DMS153 treated with DMSO at 0.1 percent for 48 hours (cell line): ENCODE measurements around the gene OR2AT4.
"Not testable (repeated sequence)": the region's sequence is repeated elsewhere in the genome, so short reads cannot be mapped to it uniquely, and the experiment has no call there.

Source experiments
- DNase-seq: peaks from one replicate; lab custom pipeline; 2025; ENCODE audit not compliant: unreplicated experiment; lab: John Stamatoyannopoulos, UW

The OR2AT4 gene

DNA sequence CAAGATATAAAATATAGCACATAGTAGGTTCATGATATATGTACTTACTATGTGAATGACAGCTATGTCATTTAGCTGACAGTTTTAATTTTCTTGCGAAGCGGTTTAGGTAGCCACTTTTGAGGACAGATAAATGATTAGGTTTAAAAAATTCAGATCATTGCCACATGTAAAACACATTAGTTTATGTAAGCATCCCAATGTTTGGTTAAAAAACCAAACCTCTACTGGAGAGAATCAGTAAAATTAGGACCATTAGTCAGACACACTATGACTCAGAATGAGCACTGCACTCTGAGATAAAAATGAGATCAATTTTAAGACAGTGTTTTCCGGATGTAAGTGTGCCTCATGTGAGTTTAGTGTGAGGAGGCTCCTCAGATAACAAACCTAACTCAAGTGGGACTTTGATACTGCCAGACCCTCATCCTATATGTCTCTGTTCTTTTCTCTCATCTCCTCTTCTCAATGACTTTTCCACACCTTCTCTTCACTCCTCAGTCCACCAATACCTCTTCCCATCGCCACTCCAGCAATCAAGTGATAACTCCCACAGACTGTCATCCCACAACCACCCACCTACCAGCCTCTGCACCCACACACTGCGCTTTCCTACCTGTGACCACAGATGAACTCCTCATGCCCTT, 6.8 kb upstream of the OR2AT4 start:
- no peak for DNase-seq

DNA sequence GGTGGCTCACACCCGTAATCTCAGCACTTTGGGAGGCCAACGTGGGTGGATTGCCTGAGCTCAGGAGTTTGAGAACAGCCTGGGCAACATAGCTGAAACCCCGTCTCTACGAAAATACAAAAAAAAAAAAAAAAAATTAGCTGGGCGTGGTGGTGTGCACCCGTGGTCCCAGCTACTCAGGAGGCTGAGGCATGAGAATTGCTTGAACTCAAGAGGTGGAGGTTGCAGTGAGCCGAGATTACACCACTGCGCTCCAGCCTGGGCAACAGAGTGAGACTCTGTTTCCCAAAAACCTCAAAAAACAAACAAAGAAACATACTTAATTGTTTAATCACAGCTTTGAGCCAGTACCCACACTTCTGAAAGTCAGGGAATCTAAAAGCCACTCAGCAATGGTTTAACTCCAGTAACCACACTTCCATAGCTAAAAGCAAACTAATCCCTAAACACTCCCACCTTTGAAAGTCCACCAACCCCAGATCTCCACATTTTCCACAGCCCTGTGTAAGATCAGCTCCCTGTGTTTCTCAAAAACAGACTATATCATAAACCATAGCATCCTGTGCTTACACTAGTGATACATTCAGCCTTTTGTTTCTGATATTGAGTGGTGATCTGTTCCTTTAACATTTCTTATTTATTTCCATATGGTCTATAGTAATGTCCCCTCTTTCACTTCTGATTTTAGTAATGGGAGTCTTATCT, 4.9 kb upstream of the OR2AT4 start:
- no peak for DNase-seq

- DNase-seq = no peak
Observed at GRCh38 chr11:75100314-75100713, 3.6 kb upstream of the OR2AT4 start.

GRCh38 chr11:75099635-75100034, 3.0 kb upstream of the OR2AT4 start:
- no peak for DNase-seq

GRCh38 chr11:75098835-75099439, 2.3 kb upstream of the OR2AT4 start:
- DNase-seq = not testable (repeated sequence)

- DNase-seq = not testable (repeated sequence)
Observed at GRCh38 chr11:75098181-75098580, 1.5 kb upstream of the OR2AT4 start.

GRCh38 chr11:75097173-75097557, 489 bp upstream of the OR2AT4 start:
- no peak for DNase-seq

GRCh38 chr11:75094382-75094781, 2.3 kb downstream of the OR2AT4 start:
- DNase-seq = not testable (repeated sequence)

DNA sequence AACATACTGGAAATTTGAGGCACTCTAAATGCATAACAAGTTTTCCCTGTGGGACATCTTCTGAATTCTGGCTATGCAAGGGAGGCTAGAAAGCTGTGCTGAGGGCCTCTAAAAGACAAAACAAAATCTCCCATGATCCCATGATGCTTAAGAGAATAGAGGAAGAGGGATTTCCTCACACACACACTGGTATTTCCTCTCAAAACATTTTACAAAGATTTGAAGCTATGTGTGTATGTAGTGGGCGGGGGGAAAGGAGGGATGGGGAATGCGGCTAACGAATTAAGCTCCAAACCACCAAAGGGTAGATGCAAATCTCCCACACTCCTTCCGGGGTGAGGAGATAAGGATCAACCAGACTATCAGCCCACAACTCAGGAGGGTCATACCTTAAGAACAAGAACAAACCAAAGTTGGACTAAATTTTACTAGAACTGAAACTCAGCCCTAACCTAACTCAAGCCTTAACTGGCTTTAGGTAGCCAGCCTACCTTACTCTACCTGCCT, 6.0 kb downstream of the OR2AT4 start:
- DNase-seq = no peak

DNA sequence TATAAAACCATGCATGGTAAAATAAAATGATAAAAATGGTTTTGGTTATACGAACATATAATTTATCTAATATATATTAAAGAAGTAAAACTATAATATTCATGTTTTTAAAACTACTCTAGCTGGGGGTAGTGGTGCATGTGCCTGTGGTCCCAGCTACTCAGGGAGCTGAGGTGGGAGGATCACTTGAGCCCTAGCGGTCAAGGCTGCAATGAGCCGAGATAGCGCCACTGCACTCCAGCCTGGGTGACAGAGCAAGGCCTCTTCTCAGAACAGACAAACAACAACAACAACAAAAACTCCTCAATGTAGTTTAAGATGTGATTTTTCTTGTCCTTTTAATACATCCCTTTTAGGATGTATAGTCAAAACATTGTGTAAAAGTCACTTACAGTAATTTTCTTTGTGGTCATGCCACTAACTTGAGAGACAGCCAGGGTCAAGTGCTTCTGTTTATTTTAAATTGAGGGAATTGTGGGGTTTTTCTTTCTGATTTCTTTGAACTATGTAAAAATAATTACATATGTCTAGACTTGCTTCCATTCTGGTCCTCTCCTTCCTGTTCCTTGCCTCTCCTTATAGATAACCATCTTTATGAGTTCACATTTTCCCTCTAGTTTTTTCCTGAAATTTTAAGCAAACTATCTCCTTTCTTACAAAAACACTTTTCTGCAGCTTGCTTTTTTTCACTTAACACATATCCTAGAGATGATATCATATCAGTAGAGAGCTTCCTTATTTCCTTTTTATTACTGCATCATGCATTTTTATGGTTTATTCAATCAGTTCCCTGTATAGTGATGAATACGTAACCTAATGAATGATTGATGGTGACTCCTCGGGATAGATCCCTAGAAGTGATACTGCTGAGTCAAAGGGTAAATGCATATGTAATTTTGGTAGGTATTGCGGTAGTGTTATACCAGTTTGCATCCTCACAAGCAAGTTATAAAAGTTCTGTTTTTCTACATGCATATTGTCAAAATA, 9.1 kb downstream of the OR2AT4 start:
- no peak for DNase-seq

DNA sequence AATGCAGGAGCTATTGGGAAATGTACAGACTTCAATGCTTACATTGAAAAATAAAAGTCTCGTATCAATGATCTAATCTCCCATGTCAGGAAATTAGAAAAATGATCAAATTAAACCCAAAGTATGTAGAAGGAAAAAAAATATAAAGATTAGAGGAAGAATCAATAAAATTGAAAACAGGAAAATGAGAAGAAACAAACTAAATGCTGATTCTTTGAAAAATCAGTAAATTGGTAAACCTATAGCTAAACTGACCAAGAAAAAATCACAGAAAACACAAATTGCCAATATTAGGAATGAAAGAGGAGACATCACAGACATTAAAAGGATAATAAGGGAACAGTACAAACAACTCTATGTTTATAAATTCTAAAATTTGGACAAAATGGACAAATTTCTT, 11.8 kb downstream of the OR2AT4 start:
- DNase-seq = no peak

- DNase-seq = no peak
Observed at GRCh38 chr11:75083217-75083605, 13.5 kb downstream of the OR2AT4 start.

DNA sequence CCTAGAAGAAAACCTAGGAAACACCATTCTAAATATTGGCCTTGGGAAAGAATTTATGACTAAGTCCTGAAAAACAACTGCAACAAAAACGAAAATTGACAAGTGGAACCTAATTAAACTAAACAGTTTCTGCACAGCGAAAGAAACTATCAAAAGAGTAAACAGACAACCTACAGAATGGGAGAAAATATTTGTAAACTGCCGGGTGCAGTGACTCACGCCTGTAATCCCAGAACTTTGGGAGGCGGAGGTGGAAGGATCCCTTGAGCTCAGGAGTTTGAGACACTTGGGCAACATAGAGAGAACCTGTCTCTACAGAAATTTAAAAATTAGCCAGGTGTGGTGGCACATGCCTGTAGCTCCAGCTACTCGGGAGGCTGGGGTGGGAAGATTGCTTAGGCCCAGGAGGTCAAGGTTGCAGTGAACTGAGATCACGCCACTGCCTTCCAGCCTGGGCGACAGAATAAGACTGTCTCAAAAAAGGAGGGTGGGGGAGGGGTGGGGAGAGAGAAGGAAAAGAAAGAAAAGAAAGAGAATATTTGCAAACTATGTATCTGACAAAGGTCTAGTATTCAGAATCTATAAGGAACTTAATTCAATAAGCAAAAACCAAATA, 14.0 kb downstream of the OR2AT4 start:
- DNase-seq = no peak

DNA sequence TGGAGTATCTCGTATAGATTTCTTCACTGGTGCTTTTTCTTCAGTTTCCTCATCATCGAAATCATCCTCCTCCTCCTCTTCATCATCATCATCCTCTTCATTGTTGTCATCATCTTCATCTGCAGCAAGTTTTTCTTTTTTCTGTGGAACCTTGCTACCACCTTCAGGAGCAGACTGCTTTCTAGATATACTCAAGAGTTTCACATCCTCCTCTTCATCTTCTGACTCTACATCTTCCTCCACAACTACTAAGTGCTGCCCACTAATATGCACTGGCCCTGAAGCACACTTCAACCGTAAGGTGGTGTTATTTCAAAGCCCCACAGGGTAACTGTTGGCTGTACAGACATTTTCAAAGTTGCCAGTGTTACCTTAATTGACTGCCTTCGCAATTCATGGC, 17.1 kb downstream of the OR2AT4 start:
- no peak for DNase-seq

DNA sequence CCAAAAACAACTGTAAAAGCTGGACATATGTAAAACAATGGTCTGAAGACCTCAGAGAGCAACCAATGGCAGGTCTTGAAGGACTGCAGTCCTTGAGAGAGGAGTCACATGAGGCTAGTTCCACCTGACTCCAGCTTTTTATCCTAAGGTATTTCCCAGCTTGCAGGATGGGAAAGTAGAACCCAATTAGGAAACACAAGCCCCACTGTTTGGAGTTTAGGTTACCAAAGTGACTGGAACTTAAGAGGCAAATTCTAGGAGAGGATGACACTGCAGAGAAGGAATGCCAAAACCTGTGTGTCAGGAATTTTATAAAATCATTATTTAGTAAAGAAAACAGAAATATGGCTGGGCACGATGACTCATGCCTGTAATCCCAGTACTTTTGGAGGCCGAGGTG, 18.4 kb downstream of the OR2AT4 start:
- DNase-seq = no peak

GRCh38 chr11:75077316-75077715, 19.4 kb downstream of the OR2AT4 start:
- no peak for DNase-seq

GRCh38 chr11:75076671-75077070, 20.0 kb downstream of the OR2AT4 start:
- no peak for DNase-seq

DNA sequence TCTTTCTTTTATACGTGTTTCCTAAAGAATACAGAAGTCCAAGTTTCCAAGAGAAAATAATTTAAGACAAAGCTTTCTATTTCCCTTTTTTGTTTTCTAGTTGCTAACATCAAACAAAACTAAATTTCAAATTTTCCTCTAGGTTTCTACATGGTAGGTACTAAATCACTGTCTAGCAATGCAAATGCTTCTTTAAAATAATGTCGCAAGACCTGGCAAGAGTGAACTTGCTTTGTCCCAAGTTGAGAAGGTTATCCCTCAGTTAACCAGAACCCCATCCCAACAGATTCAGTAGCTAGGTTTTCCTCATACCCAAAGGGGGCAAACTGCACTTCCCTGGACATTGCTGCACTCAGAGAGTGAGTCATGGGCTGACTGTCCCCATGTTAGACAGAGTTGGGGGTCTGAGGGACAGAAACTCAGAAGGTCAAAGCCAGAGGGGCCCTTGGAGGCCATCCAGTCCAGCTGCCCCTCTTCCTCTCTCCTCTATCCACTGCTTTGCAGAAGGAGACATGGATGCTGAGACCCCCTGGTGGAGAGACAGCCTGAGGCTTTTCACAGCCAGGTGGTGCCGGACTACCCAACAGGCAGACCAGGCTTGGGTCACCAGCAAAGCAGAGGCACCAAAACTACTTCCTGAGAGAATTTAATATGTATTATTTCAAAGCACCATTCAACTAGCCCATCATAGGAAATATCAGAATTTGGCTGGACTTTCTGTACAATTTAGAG, 23.1 kb downstream of the OR2AT4 start:
- DNase-seq = no peak

GRCh38 chr11:75072582-75072981, 24.1 kb downstream of the OR2AT4 start:
- no peak for DNase-seq

DNA sequence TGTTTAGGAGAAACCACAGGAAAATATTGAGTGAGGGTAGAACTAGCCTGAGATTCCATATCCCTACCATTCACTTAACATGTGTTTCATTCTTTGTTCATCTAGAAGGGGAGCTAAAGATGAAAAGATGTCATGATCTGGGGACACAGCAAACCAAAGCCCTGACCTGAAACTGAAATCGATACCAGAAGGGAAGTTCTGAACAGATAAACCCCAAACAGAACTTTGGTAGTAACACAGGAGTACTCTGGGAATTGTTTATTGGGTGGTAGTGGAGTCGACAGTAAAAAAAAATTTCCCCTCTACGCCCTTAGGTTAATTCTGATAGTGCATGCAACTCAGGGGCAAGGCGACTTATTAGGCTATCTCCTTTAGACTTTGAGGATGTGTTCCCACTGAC, 27.2 kb downstream of the OR2AT4 start:
- DNase-seq = no peak
